ENCODE measurements around the gene HERPUD1.
"Not testable (repeated sequence)": the region's sequence is repeated elsewhere in the genome, so short reads cannot be mapped to it uniquely, and the experiment has no call there.

The HERPUD1 gene

GRCh38 chr16:56931892-56932720 lies at the start of gene HERPUD1:
TSS of gene HERPUD1 (plus strand) at chr16:56932142. CDS start at chr16:56932245, 103 bp downstream.
- peak; percentile 98 for TF ChIP-seq POLR2A (IDR thresholded peaks at IDR 0.05; ENCODE audit: low read length)
- TF ChIP-seq GATA1 (IDR thresholded peaks at IDR 0.05; ENCODE audit: low read depth, low read length), result no peak
- peak; percentile 97 to 99 for DNase-seq

- TF ChIP-seq POLR2A (IDR thresholded peaks at IDR 0.05; ENCODE audit: low read length) (no peak), GATA1 (IDR thresholded peaks at IDR 0.05; ENCODE audit: low read depth, low read length) (no peak)
- DNase-seq, result no peak
Observed at GRCh38 chr16:56883586-56883985, 48.4 kb upstream of the HERPUD1 start.

DNA sequence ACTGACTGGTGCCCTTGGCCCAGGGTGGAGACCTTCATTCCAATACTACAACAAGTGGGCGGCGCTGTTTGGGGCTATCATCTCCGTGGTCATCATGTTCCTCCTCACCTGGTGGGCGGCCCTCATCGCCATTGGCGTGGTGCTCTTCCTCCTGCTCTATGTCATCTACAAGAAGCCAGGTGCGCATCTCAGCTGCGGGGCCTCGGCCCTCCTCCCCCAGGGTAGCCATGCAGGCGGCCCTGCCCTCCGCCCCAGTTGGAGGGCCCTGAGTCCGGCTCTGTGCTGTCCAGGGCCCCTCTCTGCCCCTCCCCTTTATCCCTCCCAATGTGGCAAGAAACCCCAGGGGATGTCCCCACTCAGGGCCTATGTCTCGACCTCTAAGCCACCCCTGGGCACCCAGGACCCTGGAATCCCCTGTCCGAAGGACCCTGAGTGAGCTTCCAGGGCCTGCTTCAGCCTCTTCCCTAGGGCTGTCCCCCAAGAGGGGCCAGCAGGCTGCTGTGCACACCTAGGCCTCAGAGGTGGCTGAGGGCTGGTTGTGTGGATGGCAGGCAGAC lies 47.8 kb upstream of the HERPUD1 start:
- TF ChIP-seq POLR2A (IDR thresholded peaks at IDR 0.05; ENCODE audit: low read length) (no peak), GATA1 (IDR thresholded peaks at IDR 0.05; ENCODE audit: low read depth, low read length) (no peak)
- no peak for DNase-seq

- not testable (repeated sequence) for DNase-seq
Observed at GRCh38 chr16:56884929-56885328, 47.0 kb upstream of the HERPUD1 start.

DNA sequence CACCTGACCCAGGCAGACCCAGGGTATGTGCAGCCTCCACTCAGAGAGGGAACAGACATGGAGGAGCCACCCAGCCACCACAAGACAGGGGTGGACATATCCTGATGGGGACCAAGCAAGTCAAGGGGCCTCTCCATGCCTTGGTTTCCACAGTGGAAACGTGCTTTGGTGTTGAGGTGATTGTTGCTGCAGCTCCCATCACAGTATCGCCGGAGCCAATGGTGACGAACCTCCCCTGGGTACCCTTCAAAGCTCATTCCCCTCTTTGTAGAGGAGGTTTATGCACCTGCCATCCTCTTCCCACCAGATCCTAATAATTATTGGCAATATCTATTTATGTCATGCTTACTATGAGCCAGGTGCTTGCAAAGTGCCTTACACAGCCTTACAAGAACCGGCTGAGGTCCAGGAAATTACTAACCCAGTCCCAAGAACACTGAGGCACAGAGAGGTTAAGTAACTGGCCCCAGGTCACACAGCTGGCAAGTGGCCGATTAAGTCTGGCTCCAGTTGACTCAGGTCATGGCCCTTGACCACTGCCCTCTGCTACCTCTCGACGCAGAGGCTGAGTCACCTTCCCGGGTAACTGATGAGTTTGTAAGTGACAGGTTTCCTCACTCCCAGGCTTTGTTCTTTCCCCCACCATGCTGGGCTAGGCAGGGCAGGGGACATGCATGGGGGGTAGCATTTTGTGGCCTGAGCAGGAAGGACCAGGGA lies 46.3 kb upstream of the HERPUD1 start:
- TF ChIP-seq GATA1 (IDR thresholded peaks at IDR 0.05; ENCODE audit: low read depth, low read length), result no peak
- TF ChIP-seq POLR2A (IDR thresholded peaks at IDR 0.05; ENCODE audit: low read length), result no peak
- no peak for DNase-seq

GRCh38 chr16:56886296-56886695 lies 45.6 kb upstream of the HERPUD1 start:
- DNase-seq, result no peak
- TF ChIP-seq GATA1 (IDR thresholded peaks at IDR 0.05; ENCODE audit: low read depth, low read length), result no peak
- TF ChIP-seq POLR2A (IDR thresholded peaks at IDR 0.05; ENCODE audit: low read length), result no peak

DNA sequence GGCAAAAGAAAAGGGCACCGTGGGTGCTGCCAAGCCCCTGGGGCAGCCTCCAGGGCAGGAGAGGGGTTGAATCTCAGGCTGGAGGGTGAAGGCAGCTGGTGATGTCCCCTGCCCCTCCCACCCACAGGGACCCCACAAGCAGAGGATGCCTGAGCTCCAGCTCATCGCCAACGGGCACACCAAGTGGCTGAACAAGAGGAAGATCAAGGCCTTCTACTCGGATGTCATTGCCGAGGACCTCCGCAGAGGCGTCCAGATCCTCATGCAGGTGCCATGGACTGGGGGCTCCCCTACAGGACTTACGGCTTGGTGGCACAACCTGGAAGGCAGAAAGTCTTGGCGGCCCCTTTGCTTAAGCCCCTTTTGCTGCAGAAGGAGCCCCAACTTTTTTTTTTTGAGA lies 45.1 kb upstream of the HERPUD1 start:
- no peak for TF ChIP-seq POLR2A (IDR thresholded peaks at IDR 0.05; ENCODE audit: low read length)
- TF ChIP-seq GATA1 (IDR thresholded peaks at IDR 0.05; ENCODE audit: low read depth, low read length), result no peak
- DNase-seq, result no peak

- no peak for DNase-seq
- no peak for TF ChIP-seq GATA1 (IDR thresholded peaks at IDR 0.05; ENCODE audit: low read depth, low read length)
- TF ChIP-seq POLR2A (IDR thresholded peaks at IDR 0.05; ENCODE audit: low read length), result no peak
Observed at GRCh38 chr16:56888806-56889205, 43.1 kb upstream of the HERPUD1 start.

- no peak for DNase-seq
- TF ChIP-seq GATA1 (IDR thresholded peaks at IDR 0.05; ENCODE audit: low read depth, low read length) (no peak), POLR2A (IDR thresholded peaks at IDR 0.05; ENCODE audit: low read length) (no peak)
Observed at GRCh38 chr16:56889206-56889605, 42.7 kb upstream of the HERPUD1 start.

- no peak for TF ChIP-seq GATA1 (IDR thresholded peaks at IDR 0.05; ENCODE audit: low read depth, low read length)
- no peak for TF ChIP-seq POLR2A (IDR thresholded peaks at IDR 0.05; ENCODE audit: low read length)
- DNase-seq, result no peak
Observed at GRCh38 chr16:56891685-56892084, 40.3 kb upstream of the HERPUD1 start.

DNA sequence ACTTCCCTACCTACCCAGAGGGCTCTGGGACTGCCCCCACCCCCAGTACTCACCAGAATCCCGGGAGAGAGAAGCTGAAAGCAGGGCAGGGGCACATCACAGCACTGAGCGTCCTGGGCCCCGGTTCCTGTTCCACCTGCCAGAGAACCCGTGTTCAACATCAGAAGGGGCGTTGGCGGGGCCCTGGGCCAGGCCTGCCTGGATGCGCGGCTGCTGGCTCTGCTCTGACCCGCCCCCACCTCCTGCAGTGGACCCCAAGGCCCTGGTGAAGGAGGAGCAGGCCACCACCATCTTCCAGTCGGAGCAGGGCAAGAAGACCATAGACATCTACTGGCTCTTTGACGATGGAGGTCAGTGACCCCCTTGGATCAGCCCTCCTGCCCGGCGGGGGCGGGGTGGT lies 39.2 kb upstream of the HERPUD1 start:
- TF ChIP-seq POLR2A (IDR thresholded peaks at IDR 0.05; ENCODE audit: low read length), result no peak
- TF ChIP-seq GATA1 (IDR thresholded peaks at IDR 0.05; ENCODE audit: low read depth, low read length), result no peak
- DNase-seq, result no peak

DNA sequence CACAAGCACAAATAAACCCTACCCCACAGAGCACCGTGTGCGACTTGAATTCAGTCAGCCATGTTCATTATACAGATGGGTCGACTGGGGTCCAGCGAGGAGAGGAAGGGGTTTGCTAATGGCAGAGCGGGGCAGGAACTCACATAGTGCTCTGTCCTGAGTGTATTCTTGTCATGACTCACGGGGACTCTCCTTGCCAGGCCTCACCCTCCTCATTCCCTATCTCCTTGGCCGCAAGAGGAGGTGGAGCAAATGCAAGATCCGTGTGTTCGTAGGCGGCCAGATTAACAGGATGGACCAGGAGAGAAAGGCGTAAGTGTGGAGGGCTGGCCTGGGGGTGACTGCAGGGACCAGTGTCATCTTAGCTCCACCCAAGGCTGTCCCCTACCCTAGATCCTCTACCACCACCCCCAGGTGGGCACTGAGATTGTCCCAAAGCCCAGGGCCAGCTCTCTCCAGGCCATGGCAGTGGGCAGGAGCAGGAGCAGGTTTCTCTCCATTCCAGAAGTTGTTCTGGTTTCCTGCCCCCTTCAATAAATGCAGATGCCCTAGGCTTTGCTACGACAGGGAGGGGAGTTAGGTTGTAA lies 37.5 kb upstream of the HERPUD1 start:
- no peak for TF ChIP-seq POLR2A (IDR thresholded peaks at IDR 0.05; ENCODE audit: low read length)
- TF ChIP-seq GATA1 (IDR thresholded peaks at IDR 0.05; ENCODE audit: low read depth, low read length), result no peak
- DNase-seq, result no peak

GRCh38 chr16:56895813-56896212 lies 36.1 kb upstream of the HERPUD1 start:
- DNase-seq, result no peak
- TF ChIP-seq GATA1 (IDR thresholded peaks at IDR 0.05; ENCODE audit: low read depth, low read length) (no peak), POLR2A (IDR thresholded peaks at IDR 0.05; ENCODE audit: low read length) (no peak)

- no peak for DNase-seq
- TF ChIP-seq POLR2A (IDR thresholded peaks at IDR 0.05; ENCODE audit: low read length), result no peak
- no peak for TF ChIP-seq GATA1 (IDR thresholded peaks at IDR 0.05; ENCODE audit: low read depth, low read length)
Observed at GRCh38 chr16:56896244-56896643, 35.7 kb upstream of the HERPUD1 start.
